Ishikawa (cell line): ENCODE results near the gene ANKRD6.

Source experiments
- CEBPB ChIP-seq: IDR thresholded peaks from 2 replicates; pipeline ENCODE4 v1.6.1; 2012
- CREB1 ChIP-seq: IDR thresholded peaks from 2 replicates; pipeline ENCODE4 v1.6.1; 2012; ENCODE audit warnings: low read depth
- EGR1 ChIP-seq: IDR thresholded peaks from 2 replicates; pipeline ENCODE4 v1.6.1; 2012
- EP300 ChIP-seq: IDR thresholded peaks from 2 replicates; pipeline ENCODE4 v1.6.1; 2012; ENCODE audit warnings: borderline replicate concordance
- RAD21 ChIP-seq: IDR thresholded peaks from 2 replicates; pipeline ENCODE4 v1.6.1; 2012; ENCODE audit warnings: low read depth
- TAF1 ChIP-seq: IDR thresholded peaks from 2 replicates; pipeline ENCODE4 v1.6.1; 2012; ENCODE audit warnings: low read depth, mild to moderate bottlenecking
- TCF12 ChIP-seq: IDR thresholded peaks from 2 replicates; pipeline ENCODE4 v1.6.1; 2012; ENCODE audit warnings: low read depth
- YY1 ChIP-seq: IDR thresholded peaks from 2 replicates; pipeline ENCODE4 v1.6.1; 2012; ENCODE audit warnings: low read depth
- TF ChIP-seq, protein P1 (sequence below): IDR thresholded peaks from 2 replicates; pipeline ENCODE4 v1.6.1; 2012; ENCODE audit warnings: low read depth, mild to moderate bottlenecking
- TF ChIP-seq, protein P2 (sequence below): IDR thresholded peaks from 2 replicates; pipeline ENCODE4 v1.6.1; 2012

DNA sequence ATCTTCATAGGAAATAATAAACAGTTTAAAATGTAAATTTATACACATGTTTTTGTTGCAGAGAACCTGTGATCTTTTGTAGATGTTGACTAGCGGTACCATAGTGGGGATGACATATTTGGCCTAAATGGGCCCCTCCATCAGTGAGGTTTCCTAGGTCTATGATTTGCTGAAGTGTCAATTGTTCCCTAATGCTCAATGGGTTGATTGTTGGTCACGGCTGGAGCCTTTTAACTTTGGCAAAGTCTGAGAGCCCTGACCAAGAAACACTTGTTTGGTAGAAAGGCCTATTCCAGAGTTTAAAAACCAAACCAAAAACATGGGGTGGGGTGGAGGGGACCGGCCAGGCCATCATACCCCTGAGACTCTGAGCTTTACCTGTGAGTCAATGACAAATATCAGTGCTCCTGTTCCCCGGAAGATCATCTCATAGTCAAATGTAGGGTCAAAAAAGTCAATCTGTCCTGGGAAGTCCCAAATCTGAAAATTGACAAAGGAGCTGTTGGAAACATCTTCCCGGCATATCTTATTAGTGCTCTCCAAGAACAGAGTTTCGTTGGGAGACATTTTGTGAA lies 45.9 kb upstream of the ANKRD6 start:
- TF ChIP-seq YY1 (no peak), TCF12 (no peak), RAD21 (no peak), EGR1 (no peak), EP300 (no peak), CEBPB (no peak), TAF1 (no peak), CREB1 (no peak)
- TF ChIP-seq, protein P1, sequence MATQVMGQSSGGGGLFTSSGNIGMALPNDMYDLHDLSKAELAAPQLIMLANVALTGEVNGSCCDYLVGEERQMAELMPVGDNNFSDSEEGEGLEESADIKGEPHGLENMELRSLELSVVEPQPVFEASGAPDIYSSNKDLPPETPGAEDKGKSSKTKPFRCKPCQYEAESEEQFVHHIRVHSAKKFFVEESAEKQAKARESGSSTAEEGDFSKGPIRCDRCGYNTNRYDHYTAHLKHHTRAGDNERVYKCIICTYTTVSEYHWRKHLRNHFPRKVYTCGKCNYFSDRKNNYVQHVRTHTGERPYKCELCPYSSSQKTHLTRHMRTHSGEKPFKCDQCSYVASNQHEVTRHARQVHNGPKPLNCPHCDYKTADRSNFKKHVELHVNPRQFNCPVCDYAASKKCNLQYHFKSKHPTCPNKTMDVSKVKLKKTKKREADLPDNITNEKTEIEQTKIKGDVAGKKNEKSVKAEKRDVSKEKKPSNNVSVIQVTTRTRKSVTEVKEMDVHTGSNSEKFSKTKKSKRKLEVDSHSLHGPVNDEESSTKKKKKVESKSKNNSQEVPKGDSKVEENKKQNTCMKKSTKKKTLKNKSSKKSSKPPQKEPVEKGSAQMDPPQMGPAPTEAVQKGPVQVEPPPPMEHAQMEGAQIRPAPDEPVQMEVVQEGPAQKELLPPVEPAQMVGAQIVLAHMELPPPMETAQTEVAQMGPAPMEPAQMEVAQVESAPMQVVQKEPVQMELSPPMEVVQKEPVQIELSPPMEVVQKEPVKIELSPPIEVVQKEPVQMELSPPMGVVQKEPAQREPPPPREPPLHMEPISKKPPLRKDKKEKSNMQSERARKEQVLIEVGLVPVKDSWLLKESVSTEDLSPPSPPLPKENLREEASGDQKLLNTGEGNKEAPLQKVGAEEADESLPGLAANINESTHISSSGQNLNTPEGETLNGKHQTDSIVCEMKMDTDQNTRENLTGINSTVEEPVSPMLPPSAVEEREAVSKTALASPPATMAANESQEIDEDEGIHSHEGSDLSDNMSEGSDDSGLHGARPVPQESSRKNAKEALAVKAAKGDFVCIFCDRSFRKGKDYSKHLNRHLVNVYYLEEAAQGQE, result no peak
- TF ChIP-seq, protein P2, sequence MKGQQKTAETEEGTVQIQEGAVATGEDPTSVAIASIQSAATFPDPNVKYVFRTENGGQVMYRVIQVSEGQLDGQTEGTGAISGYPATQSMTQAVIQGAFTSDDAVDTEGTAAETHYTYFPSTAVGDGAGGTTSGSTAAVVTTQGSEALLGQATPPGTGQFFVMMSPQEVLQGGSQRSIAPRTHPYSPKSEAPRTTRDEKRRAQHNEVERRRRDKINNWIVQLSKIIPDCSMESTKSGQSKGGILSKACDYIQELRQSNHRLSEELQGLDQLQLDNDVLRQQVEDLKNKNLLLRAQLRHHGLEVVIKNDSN, result no peak
